Retinal pigment epithelial cell (primary cell): Measurements from ENCODE around the gene ANO10.
A peak's percentile ranks its signal among the peaks of the same experiment; 100 is the strongest.

Source experiments
- DNase-seq: peaks from one replicate; pipeline ENCODE4 v3.0.0-alpha.2; 2010; ENCODE audit warnings: low read depth
- H3K4me3 ChIP-seq: 2 replicates; pipeline ENCODE4 v1.5.1; 2011; ENCODE audit warnings: mild to moderate bottlenecking, low read length, control low read depth, moderate library complexity
- TF ChIP-seq, protein P1 (sequence below): conservative IDR thresholded peaks from 2 replicates; pipeline ENCODE4 v1.5.1; 2011; ENCODE audit warnings: low read depth, low read length, control low read depth, inconsistent platforms

The ANO10 gene

DNA sequence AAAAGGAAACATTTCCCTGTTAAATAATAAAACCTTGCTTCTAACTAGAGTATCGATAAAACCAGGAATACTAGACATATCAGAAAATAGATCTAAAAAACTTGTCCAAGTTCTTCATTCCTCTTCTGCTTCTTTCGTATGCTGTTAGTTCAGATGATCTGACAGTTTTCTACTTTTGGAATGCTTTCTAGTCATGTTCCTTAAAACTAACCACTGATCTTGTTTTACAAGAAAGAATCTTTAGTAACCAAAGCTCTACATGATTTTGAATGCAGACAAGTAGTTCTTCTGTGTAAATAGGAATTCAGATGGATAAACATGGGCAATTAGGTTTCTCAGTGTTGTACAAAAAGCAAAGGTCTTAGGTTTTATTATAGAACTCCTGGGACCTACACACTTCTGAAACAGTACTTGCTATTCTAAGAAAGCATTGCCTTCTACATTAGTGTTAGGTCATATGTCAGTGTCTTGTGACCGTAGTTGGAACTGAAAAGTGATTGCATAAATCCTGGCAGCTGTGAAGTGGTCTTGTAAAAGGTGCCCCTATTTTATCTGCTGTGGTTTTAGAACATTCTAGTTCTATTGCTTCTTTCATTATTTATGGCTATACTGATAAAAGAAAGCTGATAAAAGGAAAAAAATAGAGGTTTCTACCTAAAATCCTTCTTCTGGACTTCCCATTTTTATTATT, 294.8 kb downstream of the ANO10 start:
- H3K4me3 ChIP-seq, result no peak overlapping the region
- peak; percentile 28 for DNase-seq
- TF ChIP-seq, protein P1, sequence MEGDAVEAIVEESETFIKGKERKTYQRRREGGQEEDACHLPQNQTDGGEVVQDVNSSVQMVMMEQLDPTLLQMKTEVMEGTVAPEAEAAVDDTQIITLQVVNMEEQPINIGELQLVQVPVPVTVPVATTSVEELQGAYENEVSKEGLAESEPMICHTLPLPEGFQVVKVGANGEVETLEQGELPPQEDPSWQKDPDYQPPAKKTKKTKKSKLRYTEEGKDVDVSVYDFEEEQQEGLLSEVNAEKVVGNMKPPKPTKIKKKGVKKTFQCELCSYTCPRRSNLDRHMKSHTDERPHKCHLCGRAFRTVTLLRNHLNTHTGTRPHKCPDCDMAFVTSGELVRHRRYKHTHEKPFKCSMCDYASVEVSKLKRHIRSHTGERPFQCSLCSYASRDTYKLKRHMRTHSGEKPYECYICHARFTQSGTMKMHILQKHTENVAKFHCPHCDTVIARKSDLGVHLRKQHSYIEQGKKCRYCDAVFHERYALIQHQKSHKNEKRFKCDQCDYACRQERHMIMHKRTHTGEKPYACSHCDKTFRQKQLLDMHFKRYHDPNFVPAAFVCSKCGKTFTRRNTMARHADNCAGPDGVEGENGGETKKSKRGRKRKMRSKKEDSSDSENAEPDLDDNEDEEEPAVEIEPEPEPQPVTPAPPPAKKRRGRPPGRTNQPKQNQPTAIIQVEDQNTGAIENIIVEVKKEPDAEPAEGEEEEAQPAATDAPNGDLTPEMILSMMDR, result no peak

DNA sequence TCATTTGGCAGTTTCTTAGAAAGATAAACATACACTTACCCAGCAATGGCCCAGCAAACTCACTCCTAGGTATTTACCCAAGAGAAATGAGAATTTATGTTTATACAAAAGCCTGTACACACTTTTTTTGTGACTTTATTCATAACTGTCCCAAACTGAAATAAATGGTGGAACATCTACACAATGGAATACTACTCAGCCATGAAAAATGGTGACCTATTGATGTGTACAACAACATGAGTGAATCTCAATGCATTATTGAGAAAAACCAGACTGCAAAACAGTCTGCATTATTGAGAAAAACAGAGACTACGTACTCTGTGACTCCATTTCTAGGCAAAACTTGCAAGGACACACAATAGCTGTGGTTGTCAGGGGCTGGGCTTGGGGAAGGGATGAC, 298.3 kb downstream of the ANO10 start:
- TF ChIP-seq, protein P1, result no peak
- DNase-seq, result no peak
- no peak overlapping the region for H3K4me3 ChIP-seq

DNA sequence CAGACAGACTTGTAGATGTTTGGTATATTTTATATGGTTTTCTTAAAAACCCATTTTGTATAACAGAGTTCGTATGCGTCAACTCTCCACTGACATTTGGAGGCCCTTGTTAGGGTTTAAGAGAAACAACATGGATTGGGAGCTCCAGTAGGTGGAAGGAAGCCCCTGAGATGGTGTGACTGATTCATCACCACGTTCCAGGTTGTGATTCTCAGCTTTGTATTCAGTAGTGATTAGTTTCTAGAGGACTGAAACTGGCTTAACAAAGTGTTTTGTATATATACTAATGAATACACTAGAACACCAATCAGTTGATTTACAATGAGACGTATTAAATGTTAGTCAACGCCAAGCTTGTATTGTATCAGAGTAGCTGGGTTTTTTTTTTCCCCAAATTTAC, 301.5 kb downstream of the ANO10 start:
- no peak overlapping the region for H3K4me3 ChIP-seq
- TF ChIP-seq, protein P1, result no peak
- no peak for DNase-seq

DNA sequence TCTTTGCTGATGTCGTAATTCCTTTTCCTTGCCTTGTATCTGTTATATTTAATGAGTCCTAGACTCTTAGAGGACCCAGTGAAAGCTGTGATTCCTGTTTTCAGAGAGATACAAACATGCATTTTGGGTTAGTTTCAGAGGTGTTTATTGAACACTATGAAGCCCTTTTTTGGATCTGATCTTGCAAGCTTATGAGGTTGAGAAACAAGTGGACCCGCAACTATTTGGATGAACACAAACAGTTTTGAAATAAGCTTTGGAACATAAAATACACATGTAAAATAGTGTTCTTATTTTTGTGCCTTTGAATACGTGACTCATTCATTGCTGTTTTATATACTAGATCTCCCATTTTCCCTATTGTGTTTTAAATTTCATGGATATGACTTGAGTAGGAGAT, 302.0 kb downstream of the ANO10 start:
- H3K4me3 ChIP-seq, result no peak overlapping the region
- TF ChIP-seq, protein P1, result no peak
- DNase-seq, result no peak

DNA sequence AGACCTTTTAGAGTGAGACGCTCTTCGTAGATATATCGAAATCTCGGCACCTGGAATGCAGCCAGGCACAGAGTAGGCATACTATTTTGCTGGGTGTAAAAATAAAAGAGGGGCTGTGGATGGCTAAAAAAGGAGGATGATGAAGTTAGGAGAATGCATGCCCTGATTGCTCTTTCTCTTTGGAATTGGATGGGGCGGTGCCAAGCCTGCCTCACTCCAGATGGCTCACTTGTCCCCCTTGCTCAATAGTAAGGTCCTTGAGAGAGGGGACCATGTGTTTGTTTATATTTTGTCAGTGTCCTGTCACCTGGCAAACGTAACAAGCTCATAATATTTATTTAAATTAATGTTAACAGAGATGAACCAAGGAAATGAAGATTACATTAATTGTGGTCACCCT, 302.4 kb downstream of the ANO10 start:
- no peak overlapping the region for H3K4me3 ChIP-seq
- DNase-seq, result no peak
- TF ChIP-seq, protein P1, result no peak

DNA sequence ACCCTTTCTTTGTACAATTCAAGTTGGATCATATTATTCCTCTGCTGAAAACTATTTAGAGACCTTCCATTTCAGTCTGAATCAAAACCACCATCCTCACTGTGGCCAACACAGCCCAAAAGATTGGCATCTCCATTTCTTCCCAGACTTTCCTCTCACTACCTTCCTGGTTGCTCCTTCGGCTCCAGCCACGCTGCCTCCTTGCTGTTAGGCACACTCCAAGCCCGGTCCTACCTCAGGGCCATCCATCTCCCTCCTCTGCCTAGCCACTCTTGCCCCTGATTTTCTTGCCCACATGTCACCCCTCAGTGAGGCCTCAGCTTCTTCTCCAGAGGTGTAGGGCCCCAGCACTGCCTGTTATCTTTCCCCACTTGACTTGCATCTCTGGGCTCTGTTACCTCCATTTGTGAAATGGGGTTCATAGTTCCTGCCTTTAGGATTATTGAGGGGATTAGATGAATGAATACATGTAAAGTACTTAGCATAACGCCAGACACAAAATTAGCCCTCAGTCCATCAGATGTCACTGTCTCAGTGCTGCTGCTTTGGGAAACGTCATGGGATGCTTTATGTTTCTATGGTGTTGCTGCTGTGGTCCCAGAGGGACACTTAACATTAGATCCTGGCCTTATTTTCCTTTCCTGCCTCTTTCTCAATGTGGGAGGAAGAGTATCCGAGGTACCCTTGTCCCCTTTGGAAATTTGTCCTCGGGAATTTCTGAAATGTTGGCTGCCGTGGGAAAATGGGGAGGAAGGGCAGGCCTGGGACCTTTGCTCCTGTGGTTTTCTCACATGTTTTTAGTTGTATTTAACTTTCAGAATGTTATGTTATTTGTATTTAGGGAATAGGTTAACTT, 304.1 kb downstream of the ANO10 start:
- TF ChIP-seq, protein P1, result no peak
- DNase-seq, result no peak
- no peak overlapping the region for H3K4me3 ChIP-seq
